Esophagus squamous epithelium (tissue), 4 donors: ENCODE results near the gene TFE3.

Source experiments
- POLR2A ChIP-seq, 4 donors: fragments of 450-650 bp; IDR thresholded peaks; one replicate each; pipeline ENCODE4 v1.6.1; 2017; ENCODE audit warnings: antibody characterized with exemption in 4 of 4, mild to moderate bottlenecking in 4 of 4, moderate library complexity in 3 of 4
- TF ChIP-seq, protein P1 (sequence below), 6 experiments: fragments of 450-650 bp in 4 of 6; fragments of 200-600 bp in 2 of 6; sonication (generic) in 2 of 6; IDR thresholded peaks; one replicate each; pipeline ENCODE4 v1.5.1; 2016 to 2019; ENCODE audit warnings: antibody characterized with exemption in 6 of 6, mild to moderate bottlenecking in 4 of 6, moderate library complexity in 4 of 6

DNA sequence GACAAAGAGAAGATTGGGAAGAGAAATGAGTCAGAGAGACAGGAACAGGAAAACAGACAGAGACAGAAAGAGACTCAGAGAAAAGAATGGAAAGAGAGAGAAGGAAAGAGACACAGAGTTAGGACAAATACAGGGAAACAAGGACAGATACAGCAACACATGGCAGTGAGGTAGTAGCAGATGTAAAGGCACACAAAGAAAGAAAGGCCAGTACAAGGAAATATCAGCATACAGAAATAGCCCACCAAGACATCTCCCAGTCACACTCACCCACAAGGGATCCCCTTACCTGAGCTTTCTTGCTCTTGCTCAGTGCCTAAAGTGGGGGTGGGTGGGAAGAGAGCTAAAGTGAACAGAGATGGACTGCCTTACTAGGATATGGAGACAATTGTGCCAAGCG is 45.3 kb downstream of the TFE3 start:
- TF ChIP-seq, protein P1, sequence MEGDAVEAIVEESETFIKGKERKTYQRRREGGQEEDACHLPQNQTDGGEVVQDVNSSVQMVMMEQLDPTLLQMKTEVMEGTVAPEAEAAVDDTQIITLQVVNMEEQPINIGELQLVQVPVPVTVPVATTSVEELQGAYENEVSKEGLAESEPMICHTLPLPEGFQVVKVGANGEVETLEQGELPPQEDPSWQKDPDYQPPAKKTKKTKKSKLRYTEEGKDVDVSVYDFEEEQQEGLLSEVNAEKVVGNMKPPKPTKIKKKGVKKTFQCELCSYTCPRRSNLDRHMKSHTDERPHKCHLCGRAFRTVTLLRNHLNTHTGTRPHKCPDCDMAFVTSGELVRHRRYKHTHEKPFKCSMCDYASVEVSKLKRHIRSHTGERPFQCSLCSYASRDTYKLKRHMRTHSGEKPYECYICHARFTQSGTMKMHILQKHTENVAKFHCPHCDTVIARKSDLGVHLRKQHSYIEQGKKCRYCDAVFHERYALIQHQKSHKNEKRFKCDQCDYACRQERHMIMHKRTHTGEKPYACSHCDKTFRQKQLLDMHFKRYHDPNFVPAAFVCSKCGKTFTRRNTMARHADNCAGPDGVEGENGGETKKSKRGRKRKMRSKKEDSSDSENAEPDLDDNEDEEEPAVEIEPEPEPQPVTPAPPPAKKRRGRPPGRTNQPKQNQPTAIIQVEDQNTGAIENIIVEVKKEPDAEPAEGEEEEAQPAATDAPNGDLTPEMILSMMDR (IDR thresholded peaks at IDR 0.05), result no peak
- TF ChIP-seq POLR2A (IDR thresholded peaks at IDR 0.05), result no peak
